Gastrocnemius medialis (tissue), 4 donors: ENCODE measurements around the gene ACBD3.

ENCODE experiments used
- POLR2A ChIP-seq, 2 donors: fragments of 450-650 bp; IDR thresholded peaks; one replicate each; pipeline ENCODE4 v1.6.1; 2017; ENCODE audit warnings: antibody characterized with exemption in 2 of 2, mild to moderate bottlenecking in 2 of 2, moderate library complexity in 2 of 2
- TF ChIP-seq, protein P1 (sequence below), 5 experiments: fragments of 450-650 bp in 3 of 5; fragments of 200-600 bp in 2 of 5; sonication (generic) in 2 of 5; IDR thresholded peaks in 4 of 5; conservative IDR thresholded peaks in 1 of 5; 1 replicate in 4 of 5; 2 replicates in 1 of 5; pipeline ENCODE4 v1.5.1; 2016 to 2019; ENCODE audit warnings: antibody characterized with exemption in 5 of 5, mild to moderate bottlenecking in 3 of 5, moderate library complexity in 3 of 5

DNA sequence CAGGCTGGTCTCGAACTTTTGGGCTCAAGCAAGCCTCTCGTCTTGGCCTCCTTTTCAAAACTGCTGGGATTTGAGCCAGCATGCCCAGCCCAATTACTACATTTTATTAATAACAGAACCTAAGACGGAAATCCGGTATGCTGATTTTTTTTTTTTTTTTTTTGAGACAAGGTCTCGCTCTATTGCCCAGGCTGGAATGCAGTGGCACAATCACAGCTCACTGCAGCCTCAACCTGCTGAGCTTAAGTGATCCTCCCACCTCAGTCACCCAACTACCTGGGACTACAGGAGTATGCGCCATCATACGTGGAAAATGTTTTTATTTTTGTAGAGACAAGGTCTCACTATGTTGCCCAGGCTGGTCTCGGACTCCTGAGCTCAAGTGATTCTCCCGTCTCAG is 20.2 kb downstream of the ACBD3 start:
- TF ChIP-seq, protein P1, sequence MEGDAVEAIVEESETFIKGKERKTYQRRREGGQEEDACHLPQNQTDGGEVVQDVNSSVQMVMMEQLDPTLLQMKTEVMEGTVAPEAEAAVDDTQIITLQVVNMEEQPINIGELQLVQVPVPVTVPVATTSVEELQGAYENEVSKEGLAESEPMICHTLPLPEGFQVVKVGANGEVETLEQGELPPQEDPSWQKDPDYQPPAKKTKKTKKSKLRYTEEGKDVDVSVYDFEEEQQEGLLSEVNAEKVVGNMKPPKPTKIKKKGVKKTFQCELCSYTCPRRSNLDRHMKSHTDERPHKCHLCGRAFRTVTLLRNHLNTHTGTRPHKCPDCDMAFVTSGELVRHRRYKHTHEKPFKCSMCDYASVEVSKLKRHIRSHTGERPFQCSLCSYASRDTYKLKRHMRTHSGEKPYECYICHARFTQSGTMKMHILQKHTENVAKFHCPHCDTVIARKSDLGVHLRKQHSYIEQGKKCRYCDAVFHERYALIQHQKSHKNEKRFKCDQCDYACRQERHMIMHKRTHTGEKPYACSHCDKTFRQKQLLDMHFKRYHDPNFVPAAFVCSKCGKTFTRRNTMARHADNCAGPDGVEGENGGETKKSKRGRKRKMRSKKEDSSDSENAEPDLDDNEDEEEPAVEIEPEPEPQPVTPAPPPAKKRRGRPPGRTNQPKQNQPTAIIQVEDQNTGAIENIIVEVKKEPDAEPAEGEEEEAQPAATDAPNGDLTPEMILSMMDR (IDR thresholded peaks at IDR 0.05 in 4 of 5, conservative IDR thresholded peaks at IDR 0.05 in 1 of 5), result no peak
- no peak for TF ChIP-seq POLR2A (IDR thresholded peaks at IDR 0.05)
